C4-2B (cell line): ENCODE data around the gene TOLLIP.

Experiments used
- ZFX ChIP-seq: fragments of 450-650 bp; IDR thresholded peaks from 2 replicates; pipeline ENCODE4 v1.6.1; 2017
- TF ChIP-seq, protein P1 (sequence below): fragments of 450-650 bp; conservative IDR thresholded peaks from 2 replicates; pipeline ENCODE4 v1.5.1; 2017; ENCODE audit warnings: mild to moderate bottlenecking

DNA sequence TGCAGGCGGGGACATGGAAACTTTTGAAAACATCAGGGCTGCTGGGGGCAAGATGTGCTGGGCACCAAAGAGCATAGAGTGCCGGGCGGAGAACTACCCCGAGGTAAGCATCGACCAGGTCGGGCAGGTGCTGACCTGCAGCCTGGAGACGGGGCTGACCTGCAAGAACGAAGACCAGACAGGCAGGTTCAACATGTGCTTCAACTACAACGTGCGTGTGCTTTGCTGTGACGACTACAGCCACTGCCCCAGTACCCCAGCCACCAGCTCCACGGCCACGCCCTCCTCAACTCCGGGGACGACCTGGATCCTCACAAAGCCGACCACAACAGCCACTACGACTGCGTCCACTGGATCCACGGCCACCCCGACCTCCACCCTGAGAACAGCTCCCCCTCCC is 67.1 kb downstream of the TOLLIP start:
- TF ChIP-seq, protein P1, sequence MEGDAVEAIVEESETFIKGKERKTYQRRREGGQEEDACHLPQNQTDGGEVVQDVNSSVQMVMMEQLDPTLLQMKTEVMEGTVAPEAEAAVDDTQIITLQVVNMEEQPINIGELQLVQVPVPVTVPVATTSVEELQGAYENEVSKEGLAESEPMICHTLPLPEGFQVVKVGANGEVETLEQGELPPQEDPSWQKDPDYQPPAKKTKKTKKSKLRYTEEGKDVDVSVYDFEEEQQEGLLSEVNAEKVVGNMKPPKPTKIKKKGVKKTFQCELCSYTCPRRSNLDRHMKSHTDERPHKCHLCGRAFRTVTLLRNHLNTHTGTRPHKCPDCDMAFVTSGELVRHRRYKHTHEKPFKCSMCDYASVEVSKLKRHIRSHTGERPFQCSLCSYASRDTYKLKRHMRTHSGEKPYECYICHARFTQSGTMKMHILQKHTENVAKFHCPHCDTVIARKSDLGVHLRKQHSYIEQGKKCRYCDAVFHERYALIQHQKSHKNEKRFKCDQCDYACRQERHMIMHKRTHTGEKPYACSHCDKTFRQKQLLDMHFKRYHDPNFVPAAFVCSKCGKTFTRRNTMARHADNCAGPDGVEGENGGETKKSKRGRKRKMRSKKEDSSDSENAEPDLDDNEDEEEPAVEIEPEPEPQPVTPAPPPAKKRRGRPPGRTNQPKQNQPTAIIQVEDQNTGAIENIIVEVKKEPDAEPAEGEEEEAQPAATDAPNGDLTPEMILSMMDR = no peak
- no peak for TF ChIP-seq ZFX
